ENCODE measurements around the gene PTPRM. TPM values are rescaled to one million over a fixed set of nuclear protein-coding genes. Genes with fewer than 3 reads are reported as not detected.

PTPRM gene
- polyA plus RNA-seq, 2 of the 4 experiments (the other 2 are of a cell fraction) = 44.5 to 199 TPM

GRCh38 chr18:8188184-8188583, 621.1 kb downstream of the PTPRM start:
- DNase-seq (ENCODE audit: low read depth in 1 of 2, low spot score in 1 of 2) = no peak
- no peaks in the 10 kb centered on the region for H3K9me3 ChIP-seq
- 99% methylated on average over 7 of the region's 7 CpGs for WGBS (ENCODE audit: missing lambda C conversion rate)
- TF ChIP-seq SREBF2 (IDR thresholded peaks at IDR 0.05) (no peak), NR3C1 (IDR thresholded peaks at IDR 0.05) (no peak), USF2 (IDR thresholded peaks at IDR 0.05) (no peak), KDM5A (IDR thresholded peaks at IDR 0.05) (no peak), ESRRA (IDR thresholded peaks at IDR 0.05; ENCODE audit: borderline replicate concordance, low read length) (no peak), NPAS2 (CRISPR knock-in tag; IDR thresholded peaks at IDR 0.05; ENCODE audit: borderline replicate concordance) (no peak), BCL3 (IDR thresholded peaks at IDR 0.05) (no peak), ZFP36 (IDR thresholded peaks at IDR 0.05; ENCODE audit: borderline replicate concordance, partially characterized antibody) (no peak), EHF (CRISPR knock-in tag; IDR thresholded peaks at IDR 0.05) (no peak), HOXB13 (CRISPR knock-in tag; IDR thresholded peaks at IDR 0.05; ENCODE audit: low read depth) (no peak), HDAC2 (IDR thresholded peaks at IDR 0.05) (no peak), CTCF (IDR thresholded peaks at IDR 0.05) (no peak), HOXB5 (CRISPR knock-in tag; IDR thresholded peaks at IDR 0.05) (no peak)
- H3K27ac ChIP-seq = no peak overlapping the region
- no peak for FAIRE-seq
- POLR2A ChIA-PET = no interaction called here
- H3K4me2 ChIP-seq = no peak overlapping the region
- ATAC-seq = no peak
- no peaks in the 10 kb centered on the region for H3K4me1 ChIP-seq
- H3K4me3 ChIP-seq = no peak overlapping the region
- CTCF ChIA-PET = no interaction called here

GRCh38 chr18:8190980-8191379, 623.9 kb downstream of the PTPRM start:
- no peak for TF ChIP-seq ESRRA (IDR thresholded peaks at IDR 0.05; ENCODE audit: borderline replicate concordance, low read length)
- TF ChIP-seq RCOR1 (IDR thresholded peaks at IDR 0.05; ENCODE audit: low read depth, low read length) = no peak
- TF ChIP-seq JUNB (IDR thresholded peaks at IDR 0.05) = no peak
- TF ChIP-seq RARB (CRISPR knock-in tag; IDR thresholded peaks at IDR 0.05) = no peak
- no peak for TF ChIP-seq CBX2 (IDR thresholded peaks at IDR 0.05; ENCODE audit: borderline replicate concordance, low read depth)
- TF ChIP-seq SREBF2 (IDR thresholded peaks at IDR 0.05) = no peak
- TF ChIP-seq HOXA7 (CRISPR knock-in tag; IDR thresholded peaks at IDR 0.05) = no peak
- no peak for TF ChIP-seq RAD21 (conservative IDR thresholded peaks at IDR 0.05 in 1 of 2, IDR thresholded peaks at IDR 0.05 in 1 of 2)
- no peak for TF ChIP-seq ATOH8 (CRISPR knock-in tag; IDR thresholded peaks at IDR 0.05; ENCODE audit: low read depth)
- no peak for TF ChIP-seq GATA3 (IDR thresholded peaks at IDR 0.05; ENCODE audit: borderline replicate concordance)
- no peak for TF ChIP-seq MAZ (IDR thresholded peaks at IDR 0.05; ENCODE audit: borderline replicate concordance, low read depth, low read length)
- no peak for TF ChIP-seq CEBPB (IDR thresholded peaks at IDR 0.05)
- no peak for TF ChIP-seq RFX5 (IDR thresholded peaks at IDR 0.05)
- no peak for TF ChIP-seq REST (IDR thresholded peaks at IDR 0.05)
- no peak for TF ChIP-seq FOSB (CRISPR knock-in tag; IDR thresholded peaks at IDR 0.05)
- no peak for TF ChIP-seq ELK1 (IDR thresholded peaks at IDR 0.05; ENCODE audit: low read depth, low read length)
- FAIRE-seq (no peak), DNase-seq (ENCODE audit: low read depth in 1 of 2, low spot score in 1 of 2) (no peak), ATAC-seq (no peak)
- POLR2A ChIA-PET = no interaction called here
- 95% methylated on average over 3 of the region's 3 CpGs for WGBS (ENCODE audit: missing lambda C conversion rate)
- H3K4me2 ChIP-seq = no peak overlapping the region
- no peaks in the 10 kb centered on the region for H3K4me1 ChIP-seq
- CTCF ChIA-PET = no interaction called here
- H3K9me3 ChIP-seq = no peaks in the 10 kb centered on the region
- no peak overlapping the region for H3K27ac ChIP-seq
- H3K4me3 ChIP-seq = no peak overlapping the region
